GM19328 (cell line): ENCODE results near the gene C17orf50.
"Not testable (repeated sequence)": the region's sequence is repeated elsewhere in the genome, so short reads cannot be mapped to it uniquely, and the experiment has no call there.

ENCODE experiments used
- ATAC-seq: cut with Tn5 transposase; IDR thresholded peaks from one replicate; pipeline ENCODE4 v1.9.1; 2021; ENCODE audit warnings: mild to moderate bottlenecking, moderate library complexity; ENCODE audit not compliant: unreplicated experiment

Gene C17orf50

GRCh38 chr17:35751541-35751940 lies 9.1 kb upstream of the C17orf50 start:
- ATAC-seq, result not testable (repeated sequence)

- no peak for ATAC-seq
Measured at GRCh38 chr17:35752471-35752870, 8.2 kb upstream of the C17orf50 start.

GRCh38 chr17:35752945-35753764 lies 7.5 kb upstream of the C17orf50 start, which contains the start of gene GAS2L2:
GAS2L2 (minus strand) TSS chr17:35753239; CDS start chr17:35752850, 389 bp downstream.
- ATAC-seq, result no peak

- ATAC-seq, result no peak
Measured at GRCh38 chr17:35757243-35757642, 3.4 kb upstream of the C17orf50 start.

- ATAC-seq, result no peak
Measured at GRCh38 chr17:35761601-35762000, 914 bp downstream of the C17orf50 start.

GRCh38 chr17:35763767-35764122 lies 3.1 kb downstream of the C17orf50 start:
- ATAC-seq, result no peak

GRCh38 chr17:35764123-35764991 lies 3.7 kb downstream of the C17orf50 start:
- peak; percentile 83 for ATAC-seq

- ATAC-seq, result no peak
Measured at GRCh38 chr17:35765086-35765710, 4.5 kb downstream of the C17orf50 start.

- ATAC-seq, result no peak
Measured at GRCh38 chr17:35765756-35766488, 5.2 kb downstream of the C17orf50 start.

GRCh38 chr17:35766489-35766877 lies 5.8 kb downstream of the C17orf50 start:
- no peak for ATAC-seq

- no peak for ATAC-seq
Measured at GRCh38 chr17:35766903-35767510, 6.3 kb downstream of the C17orf50 start.

- no peak for ATAC-seq
Measured at GRCh38 chr17:35768797-35769196, 8.1 kb downstream of the C17orf50 start.

- ATAC-seq, result no peak
Measured at GRCh38 chr17:35769895-35770486, 9.3 kb downstream of the C17orf50 start.

- ATAC-seq, result no peak
Measured at GRCh38 chr17:35773129-35773528, 12.4 kb downstream of the C17orf50 start.

GRCh38 chr17:35773679-35774425 lies 13.2 kb downstream of the C17orf50 start:
- no peak for ATAC-seq

- ATAC-seq, result no peak
Measured at GRCh38 chr17:35774499-35774898, 13.8 kb downstream of the C17orf50 start.

GRCh38 chr17:35775039-35775438 lies 14.4 kb downstream of the C17orf50 start:
- no peak for ATAC-seq

- ATAC-seq, result no peak
Measured at GRCh38 chr17:35775583-35775982, 14.9 kb downstream of the C17orf50 start.

GRCh38 chr17:35778641-35779196 lies 18.0 kb downstream of the C17orf50 start:
- no peak for ATAC-seq
